ENCODE measurements around the gene GJC1.

GJC1 gene

DNA sequence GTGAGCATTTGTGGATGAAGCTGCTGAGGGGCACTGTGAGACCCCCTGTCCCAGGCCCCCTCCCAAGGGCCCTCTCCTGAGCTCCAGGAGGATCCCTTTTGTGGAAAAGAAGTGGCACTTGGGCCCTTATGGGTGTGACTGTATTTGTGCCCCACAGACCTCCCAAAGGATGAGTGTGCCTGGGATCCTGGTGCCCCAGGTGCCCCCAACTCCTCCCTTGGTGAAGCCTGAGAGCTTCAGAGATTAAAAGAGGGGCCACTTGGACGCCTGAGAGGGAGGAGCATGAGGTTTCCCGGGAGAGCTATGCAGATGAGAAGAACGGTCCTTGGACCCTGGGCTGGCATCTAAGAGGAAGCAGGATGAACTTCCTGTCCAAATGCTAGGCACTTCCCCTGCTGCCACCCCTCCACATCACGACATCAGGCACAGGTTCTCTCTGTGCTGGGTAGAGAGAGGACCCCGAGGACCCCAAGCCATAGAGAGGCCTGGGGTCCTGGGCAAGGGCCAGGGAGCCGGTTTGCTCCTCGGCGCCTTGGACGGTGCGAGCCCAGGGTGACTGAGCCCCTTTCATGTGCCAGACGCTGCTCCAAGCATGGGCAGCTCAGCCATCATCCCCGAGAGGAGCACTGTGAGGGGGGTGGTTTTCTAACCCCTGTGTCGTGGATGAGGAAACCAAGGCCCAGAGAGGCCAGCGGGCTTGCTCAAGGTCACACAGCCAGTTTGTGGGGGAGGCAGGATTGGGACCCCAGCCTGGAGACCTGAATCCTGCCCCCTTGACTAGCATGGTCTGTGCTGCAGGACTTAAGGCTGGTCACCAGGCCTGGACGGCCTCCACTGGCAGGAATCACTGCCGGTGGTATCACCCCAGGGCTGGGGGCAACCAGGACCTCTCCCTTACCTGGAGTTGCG, 76.9 kb downstream of the GJC1 start:
- H3K9me3 ChIP-seq (ENCODE audit: insufficient read depth, low read depth, low read length): no peaks in the 10 kb centered on the region
- no peak overlapping the region for H3K4me3 ChIP-seq (ENCODE audit: low read length)
- peaks cover 19% of the 10 kb centered on the region for H3K27me3 ChIP-seq (ENCODE audit: insufficient read depth, low read length)
- no peaks in the 10 kb centered on the region for H3K4me1 ChIP-seq (ENCODE audit: insufficient read depth, low read length)
- no peak overlapping the region for H3K9ac ChIP-seq (ENCODE audit: low read depth, low read length)
- no peak overlapping the region for H3K27ac ChIP-seq (ENCODE audit: low read length)
- H3K36me3 ChIP-seq (ENCODE audit: insufficient read depth, low read depth, low read length): peaks cover 24% of the 10 kb centered on the region

DNA sequence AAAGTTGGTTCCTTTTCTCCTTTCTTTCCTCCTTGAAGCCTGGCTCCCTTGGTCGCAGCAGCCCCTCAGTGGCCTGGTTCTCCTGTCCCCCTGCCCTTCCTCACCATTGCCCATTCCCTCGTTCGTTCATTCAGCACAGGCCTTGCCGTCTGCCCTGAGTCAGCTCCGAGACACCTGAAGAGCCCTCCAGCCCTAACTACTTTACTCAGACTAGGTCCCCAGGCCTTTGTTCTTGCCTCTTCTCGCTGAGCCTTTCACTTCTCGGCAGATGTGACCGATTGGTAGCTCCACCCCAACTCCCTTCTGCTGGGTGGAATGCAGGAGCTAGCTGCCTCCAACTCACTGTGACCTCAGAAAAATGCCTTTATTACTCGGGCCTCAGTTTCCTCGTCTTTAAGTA, 78.3 kb downstream of the GJC1 start:
- no peak overlapping the region for H3K27ac ChIP-seq (ENCODE audit: low read length)
- no peak overlapping the region for H3K9ac ChIP-seq (ENCODE audit: low read depth, low read length)
- peaks cover 5% of the 10 kb centered on the region for H3K27me3 ChIP-seq (ENCODE audit: insufficient read depth, low read length)
- H3K9me3 ChIP-seq (ENCODE audit: insufficient read depth, low read depth, low read length): no peaks in the 10 kb centered on the region
- no peaks in the 10 kb centered on the region for H3K4me1 ChIP-seq (ENCODE audit: insufficient read depth, low read length)
- peaks cover 38% of the 10 kb centered on the region for H3K36me3 ChIP-seq (ENCODE audit: insufficient read depth, low read depth, low read length)
- no peak overlapping the region for H3K4me3 ChIP-seq (ENCODE audit: low read length)

GRCh38 chr17:44751331-44751730, 78.8 kb downstream of the GJC1 start:
- Histone ChIP-seq H3K4me3 (ENCODE audit: low read length) (no peak overlapping the region), H3K9me3 (ENCODE audit: insufficient read depth, low read depth, low read length) (no peaks in the 10 kb centered on the region), H3K27me3 (ENCODE audit: insufficient read depth, low read length) (peaks cover 2% of the 10 kb centered on the region; the same call in 1 of the 2 replicates), H3K4me1 (ENCODE audit: insufficient read depth, low read length) (no peaks in the 10 kb centered on the region), H3K9ac (ENCODE audit: low read depth, low read length) (no peak overlapping the region), H3K27ac (ENCODE audit: low read length) (no peak overlapping the region), H3K36me3 (ENCODE audit: insufficient read depth, low read depth, low read length) (peaks cover 39% of the 10 kb centered on the region)

DNA sequence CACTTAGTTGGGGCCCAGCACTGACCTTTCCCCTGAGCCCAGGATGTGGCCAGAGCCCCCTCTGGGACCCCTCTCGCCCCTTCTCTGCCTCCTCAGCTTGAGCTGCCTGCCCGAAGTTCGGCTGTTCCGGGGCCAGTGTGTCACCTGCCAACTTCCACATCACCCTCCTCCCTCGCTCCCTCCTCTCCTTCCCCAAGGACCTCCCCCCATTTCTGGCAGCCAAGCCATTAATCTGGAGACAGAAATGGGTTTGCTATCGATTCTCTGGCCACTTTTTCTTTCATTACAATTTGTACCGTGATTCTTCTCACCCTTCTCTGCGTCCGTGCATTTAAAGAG, 80.1 kb downstream of the GJC1 start:
- Histone ChIP-seq H3K9ac (ENCODE audit: low read depth, low read length) (no peak overlapping the region), H3K4me1 (ENCODE audit: insufficient read depth, low read length) (no peaks in the 10 kb centered on the region), H3K36me3 (ENCODE audit: insufficient read depth, low read depth, low read length) (peaks cover 39% of the 10 kb centered on the region), H3K27me3 (ENCODE audit: insufficient read depth, low read length) (no peaks in the 10 kb centered on the region; the same call in 1 of the 2 replicates), H3K27ac (ENCODE audit: low read length) (no peak overlapping the region), H3K9me3 (ENCODE audit: insufficient read depth, low read depth, low read length) (no peaks in the 10 kb centered on the region), H3K4me3 (ENCODE audit: low read length) (no peak overlapping the region)

GRCh38 chr17:44749076-44749979, 80.8 kb downstream of the GJC1 start:
- H3K36me3 ChIP-seq (ENCODE audit: insufficient read depth, low read depth, low read length): peaks cover 39% of the 10 kb centered on the region
- no peak overlapping the region for H3K4me3 ChIP-seq (ENCODE audit: low read length)
- H3K9ac ChIP-seq (ENCODE audit: low read depth, low read length): no peak overlapping the region
- no peaks in the 10 kb centered on the region for H3K9me3 ChIP-seq (ENCODE audit: insufficient read depth, low read depth, low read length)
- no peaks in the 10 kb centered on the region; the same call in 1 of the 2 replicates for H3K27me3 ChIP-seq (ENCODE audit: insufficient read depth, low read length)
- H3K4me1 ChIP-seq (ENCODE audit: insufficient read depth, low read length): no peaks in the 10 kb centered on the region
- no peak overlapping the region for H3K27ac ChIP-seq (ENCODE audit: low read length)
